Activated CD4-positive, alpha-beta T cell treated with anti-CD3 and anti-CD28 coated beads, Interleukin-2, amount 50 U/mL, for 24 hours (primary cell): ENCODE results near the gene MMP27.

Experiments used
- DNase-seq, 2 donors: peaks; one replicate each; pipeline ENCODE4 v3.0.0-alpha.2; 2020; ENCODE audit warnings: low read depth in 1 of 2, low spot score in 1 of 2

MMP27 gene

DNA sequence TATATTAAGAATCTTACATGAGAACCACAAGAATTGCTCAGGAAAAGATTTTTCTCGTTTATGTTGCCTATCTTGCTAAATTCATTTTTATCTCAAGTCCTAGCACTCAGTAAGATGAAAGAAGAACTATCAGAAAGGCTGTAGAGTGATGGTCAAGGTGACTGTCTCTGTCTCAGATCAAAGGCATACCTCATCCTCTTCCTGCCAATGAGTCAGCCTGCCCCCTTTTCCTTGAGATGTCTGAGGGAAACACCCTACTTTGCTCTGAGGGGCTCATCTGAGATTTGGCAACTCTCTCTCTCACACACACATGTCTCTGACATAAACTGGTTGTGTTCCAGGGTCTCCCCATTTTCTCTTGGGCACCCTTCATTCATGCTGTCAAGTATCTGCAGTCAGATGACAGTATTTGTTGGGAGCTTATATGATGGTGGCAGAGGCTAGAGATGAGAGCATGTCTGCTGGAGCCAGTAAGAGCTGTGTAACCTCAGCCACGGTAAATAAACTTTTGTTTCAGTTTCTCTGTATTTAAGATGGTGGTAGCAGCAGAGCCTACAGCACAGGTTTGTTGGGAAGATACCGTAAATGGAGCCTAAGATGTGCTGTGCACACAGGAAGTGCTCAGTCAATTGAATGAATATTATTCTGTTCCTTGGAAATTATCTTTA is 1.6 kb downstream of the MMP27 start:
- no peak for DNase-seq

DNA sequence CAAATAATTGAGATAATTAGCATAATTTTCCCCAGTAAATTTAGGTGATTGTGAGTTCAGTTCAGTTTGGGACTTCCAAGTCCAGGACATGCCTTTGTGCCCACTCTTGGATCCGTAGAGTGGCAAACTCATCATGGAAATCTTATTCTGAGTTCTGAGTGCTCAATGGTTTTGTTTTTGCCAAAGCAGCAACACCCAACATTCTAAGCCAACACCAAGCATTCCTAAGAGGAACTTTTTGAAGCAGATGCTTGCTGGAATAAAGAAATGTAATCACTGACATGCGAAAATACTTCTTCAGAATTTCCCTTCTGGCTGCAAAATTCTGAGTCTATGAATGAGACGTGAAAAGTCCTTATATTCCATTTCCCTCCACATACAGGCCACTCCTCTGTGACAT is 10.4 kb downstream of the MMP27 start:
- no peak for DNase-seq

DNA sequence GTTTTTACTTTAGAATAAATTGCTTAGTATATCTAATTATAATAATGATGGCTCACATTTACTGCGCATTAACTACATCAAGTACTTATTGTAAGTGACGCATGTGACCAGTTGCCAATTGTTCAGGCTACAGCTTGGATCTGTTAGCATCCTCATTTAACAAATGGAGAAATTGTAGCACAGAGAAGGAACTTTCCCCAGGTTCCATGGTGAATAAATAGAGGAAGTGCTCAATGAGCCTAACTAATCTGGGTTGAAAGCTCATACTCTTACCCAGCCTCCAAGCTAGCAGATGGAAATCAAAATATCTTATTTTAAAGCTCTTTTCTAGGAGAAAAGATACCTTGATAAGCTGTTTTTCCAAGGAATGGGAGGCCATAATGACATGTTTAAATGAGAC is 19.8 kb downstream of the MMP27 start:
- no peak for DNase-seq

DNA sequence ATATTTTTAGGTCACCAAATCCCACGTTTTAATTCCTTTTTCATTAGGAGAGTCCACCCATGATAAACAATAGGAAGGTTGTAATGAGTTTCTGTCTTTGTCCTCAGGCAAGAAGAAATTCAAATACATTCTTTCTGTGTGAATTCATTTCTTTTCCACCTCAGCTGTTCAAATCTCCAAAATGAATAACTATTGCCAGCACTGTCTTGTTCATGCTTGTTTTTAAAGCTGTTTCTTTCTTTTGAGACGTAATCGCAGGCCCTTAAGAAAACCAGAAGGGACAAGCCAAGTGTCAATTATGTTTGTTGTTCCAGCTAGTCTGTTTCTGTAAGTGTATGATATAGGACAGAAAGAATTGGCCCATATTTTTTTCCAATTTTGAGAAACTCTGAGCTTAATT is 20.2 kb downstream of the MMP27 start:
- DNase-seq = no peak

DNA sequence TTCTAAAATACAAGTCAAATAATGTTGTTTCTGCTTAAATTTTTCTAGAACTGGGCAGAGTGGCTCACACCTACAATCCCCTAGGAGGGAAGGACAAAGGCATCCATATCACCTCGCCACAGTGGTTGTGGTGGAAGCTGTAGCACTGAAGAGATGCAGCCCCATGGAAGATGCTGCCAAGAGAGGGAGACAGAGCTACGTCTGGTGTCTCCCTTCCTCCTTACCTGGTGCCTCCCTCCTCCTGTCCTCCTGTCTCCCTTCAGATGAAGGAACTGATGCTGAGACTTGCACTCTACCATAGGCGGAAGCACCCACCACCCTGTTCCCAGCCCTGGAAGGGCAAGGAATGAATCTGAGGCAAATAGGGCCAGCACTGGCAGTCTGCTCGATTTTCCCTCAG is 22.3 kb downstream of the MMP27 start:
- no peak for DNase-seq

DNA sequence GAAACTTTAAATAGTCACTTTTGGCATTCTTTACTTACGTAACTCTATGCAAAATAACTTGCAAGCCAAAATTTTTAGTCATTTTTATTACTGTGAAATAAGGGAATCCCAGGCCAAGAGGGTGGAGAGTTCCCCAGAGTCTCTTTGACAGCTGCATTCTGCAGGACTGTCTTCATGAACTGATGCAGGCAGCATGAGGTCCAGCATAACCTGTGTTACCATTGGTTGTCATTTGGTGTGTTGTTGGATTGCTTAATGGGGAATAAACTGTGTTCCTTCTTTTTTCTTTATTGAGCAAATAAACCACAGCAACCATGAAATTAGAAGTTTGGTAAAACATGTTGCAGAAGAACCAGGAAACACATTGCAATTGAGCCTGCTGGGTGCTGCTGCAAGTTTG is 24.6 kb downstream of the MMP27 start:
- no peak for DNase-seq

DNA sequence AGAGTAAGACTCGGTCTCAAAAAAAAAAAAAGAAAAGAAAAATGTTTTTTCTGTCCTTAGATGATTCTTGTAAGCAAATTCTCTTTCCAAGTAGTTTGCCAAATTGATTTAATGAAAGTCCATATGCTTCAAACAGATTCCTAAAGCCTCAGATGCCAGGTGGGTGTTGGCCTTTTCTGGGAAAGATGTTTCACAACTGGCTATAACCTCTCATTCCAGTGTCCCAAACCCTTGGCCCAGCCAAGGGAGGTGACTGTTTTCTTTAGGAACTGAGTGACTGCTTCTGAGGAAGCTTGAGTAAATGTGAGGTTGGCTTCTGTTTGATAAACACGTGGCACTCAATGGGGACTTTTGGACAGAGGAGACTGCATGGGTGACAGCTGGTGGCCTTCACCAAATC is 27.5 kb downstream of the MMP27 start:
- no peak for DNase-seq

DNA sequence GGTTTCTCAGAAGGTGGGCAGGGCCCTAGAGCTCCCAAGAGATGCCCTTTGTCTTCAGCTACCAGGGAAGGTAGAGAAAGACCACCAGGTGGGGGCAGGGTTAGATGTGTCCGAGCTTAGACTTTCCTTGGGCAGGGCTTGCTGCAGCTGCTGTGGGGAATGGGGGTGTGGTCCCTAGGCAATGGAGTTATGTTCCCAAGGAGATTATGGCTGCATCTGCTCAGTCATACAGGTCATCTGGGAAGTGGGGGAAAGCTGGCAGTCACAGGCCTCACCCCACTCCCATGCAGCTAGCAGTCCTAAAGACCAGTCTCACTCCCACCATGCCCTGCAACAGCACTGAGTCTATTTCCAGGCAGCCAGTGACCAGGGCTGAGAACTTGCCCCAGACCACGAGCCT is 29.5 kb downstream of the MMP27 start:
- DNase-seq = no peak

DNA sequence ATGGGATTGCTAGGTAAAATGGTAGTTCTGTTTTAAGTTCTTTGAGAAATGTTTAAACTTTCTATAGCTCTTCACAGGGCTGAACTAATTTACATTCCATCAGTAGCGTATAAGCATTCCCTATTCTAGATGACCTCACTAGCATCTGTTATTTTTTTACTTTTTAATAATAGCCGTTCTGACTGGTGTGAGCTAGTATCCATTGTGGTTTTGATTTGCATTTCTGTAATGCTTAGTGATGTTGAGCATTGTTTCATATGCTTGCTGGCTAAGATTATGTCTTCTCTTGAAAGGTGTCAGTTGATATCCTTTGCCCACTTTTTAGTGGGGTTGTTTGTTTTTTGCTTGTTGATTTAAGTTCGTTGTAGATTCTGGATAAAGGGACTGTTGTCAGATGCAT is 35.9 kb downstream of the MMP27 start:
- DNase-seq = no peak

DNA sequence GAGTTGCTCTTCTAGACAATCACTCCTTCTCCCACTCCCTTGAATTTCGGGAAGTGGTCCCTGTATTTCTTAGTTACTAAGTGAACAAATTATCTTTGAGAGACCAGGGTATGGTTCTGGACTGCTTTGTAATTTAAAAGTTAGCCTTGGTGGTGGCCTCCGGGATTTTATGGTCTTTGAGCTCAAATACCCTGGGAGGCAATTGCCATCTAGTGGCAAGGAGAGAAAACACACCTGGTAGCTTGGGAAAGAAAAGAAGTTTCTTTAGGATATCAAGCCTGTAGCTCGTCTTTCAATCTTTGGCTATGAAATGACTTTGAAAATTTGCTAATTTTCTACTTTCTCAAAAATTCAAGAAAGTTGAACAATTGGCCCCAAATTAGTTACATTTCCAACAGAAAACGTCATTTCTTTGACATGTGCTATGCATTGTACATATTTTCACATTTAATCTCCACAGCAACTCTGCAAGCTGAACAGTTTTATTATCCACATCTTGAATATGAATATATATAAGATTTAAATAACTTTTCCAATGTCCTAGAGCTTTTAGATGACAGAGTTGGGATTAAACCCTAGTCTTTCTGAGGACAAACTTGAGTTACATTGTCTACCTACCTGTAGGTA is 39.1 kb downstream of the MMP27 start:
- DNase-seq = peak in 1 of 2 donors; percentile 21

DNA sequence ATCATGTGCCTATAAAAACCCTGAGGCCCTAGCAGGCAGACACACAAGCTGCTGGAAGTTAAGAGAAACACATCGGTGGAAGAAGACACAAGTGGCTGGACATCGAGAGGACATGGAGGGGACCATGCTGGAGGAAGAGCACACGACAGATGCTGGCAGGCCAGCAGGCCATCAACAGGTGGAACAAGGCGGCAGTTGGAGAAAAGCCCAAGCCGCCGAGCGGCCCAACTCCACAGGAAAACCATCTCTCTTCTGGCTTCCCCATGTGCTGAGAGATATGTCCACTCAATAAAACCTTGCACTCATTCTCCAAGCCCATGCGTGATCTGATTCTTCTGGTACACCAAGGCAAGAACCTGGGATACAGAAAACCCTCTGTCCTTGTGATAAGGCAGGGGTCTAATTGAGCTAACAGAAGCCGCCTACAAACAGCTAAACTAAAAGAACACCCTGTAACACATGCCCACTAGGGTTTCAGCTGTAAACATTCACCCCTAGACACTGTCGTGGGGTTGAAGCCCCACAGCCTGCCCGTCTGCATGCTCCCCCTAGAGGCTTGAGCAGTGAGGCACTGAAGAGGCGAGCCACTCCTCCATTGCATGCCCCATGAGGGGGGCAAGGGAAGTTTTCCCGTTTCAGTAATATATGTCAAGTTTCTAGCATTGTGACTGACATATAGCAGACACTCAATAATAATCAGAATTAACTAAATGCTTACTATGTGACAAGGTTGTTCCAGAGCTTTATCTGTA is 41.4 kb downstream of the MMP27 start:
- DNase-seq = no peak

DNA sequence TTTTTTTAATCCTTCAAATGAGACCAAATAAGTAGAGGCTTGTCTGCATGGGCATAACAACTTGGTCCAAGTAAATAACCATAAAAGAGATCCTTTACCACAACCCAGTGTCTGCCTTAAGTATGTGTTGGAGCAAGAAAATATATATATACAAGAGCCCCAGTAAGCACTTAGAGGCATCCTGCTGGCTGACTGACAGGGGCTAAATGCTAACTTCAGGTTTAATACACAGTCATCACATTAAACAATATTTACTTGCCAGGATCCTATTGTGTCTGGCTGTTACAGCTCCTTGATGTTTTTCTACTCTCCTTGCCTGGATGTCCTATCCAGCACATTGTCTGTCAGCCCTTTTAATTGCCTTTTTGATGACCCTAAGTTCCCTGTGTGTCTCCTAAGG is 43.0 kb downstream of the MMP27 start:
- DNase-seq = no peak

DNA sequence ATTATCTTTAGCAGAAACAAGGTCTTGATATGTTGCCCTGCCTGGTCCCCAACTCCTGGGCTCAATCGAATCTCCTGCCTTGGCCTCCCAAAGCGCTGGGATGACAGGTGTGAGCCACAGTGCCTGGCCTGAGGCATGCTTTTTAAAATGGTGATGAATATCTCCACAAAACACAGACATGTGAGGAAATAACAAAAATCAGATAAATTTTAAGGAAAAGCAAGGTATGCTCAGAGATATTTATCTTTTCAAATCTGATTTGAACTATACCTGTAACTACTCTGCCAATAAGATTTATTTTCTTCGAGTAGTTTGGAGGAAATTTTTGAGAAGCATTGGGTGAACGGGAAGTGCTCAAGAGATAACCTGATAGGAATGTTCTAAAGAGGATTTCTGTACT is 44.5 kb downstream of the MMP27 start:
- no peak for DNase-seq

DNA sequence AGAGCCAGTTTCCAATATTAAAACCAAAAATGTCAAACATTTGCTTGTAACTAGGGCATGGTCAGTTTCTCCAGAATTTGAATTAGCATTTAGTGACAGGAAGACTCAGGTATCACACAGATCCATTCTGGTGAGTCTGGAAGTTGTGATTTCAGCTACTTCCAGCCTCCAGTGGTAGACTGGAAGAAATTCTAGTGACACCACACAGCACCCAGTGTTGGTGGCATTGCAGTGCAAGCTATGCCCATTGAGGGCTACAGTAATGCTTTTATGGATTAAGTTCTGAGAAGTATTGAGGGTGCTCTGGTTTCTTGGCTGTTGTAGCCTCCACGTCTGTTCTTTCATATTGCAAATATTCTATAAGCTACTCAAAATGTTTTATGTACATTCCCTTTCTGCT is 49.0 kb downstream of the MMP27 start:
- no peak for DNase-seq

DNA sequence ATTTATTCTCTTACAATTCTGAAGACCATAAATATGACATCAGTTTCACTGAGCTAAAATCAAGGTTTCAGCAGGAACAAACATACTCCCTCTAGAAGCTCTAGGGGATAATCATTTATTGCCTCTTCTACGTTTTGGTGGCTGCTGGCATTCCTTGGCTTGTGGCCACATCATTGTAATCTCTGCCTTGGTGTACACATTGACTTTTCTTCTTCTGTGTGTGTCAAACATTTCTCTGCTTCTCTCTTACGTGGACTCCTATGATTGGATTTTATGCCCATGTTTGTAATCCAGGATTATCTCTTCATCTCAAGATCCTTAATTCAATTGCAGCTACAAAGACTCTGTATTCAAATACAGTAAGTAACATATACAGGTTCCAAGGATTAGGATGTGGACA is 50.0 kb downstream of the MMP27 start:
- DNase-seq = no peak

DNA sequence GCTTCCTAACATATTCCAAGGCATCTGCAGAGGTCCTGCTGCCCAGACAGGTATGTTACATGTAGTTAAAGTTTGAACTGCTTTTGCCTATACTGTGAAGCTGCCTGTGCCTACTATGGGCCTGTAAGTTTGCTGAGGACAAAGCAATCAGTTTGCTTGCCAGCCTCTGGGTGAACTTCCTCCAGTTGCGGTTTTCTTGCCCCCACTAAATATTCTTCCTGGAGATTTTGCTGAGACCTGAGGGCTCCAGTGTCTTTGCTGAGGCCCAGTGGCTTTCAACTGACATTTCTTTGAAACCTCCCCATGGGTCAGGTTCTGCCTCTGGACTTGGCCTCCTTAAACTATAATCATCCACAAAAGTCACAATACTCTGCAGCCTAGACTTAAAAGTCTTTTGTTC is 50.8 kb downstream of the MMP27 start:
- no peak for DNase-seq

DNA sequence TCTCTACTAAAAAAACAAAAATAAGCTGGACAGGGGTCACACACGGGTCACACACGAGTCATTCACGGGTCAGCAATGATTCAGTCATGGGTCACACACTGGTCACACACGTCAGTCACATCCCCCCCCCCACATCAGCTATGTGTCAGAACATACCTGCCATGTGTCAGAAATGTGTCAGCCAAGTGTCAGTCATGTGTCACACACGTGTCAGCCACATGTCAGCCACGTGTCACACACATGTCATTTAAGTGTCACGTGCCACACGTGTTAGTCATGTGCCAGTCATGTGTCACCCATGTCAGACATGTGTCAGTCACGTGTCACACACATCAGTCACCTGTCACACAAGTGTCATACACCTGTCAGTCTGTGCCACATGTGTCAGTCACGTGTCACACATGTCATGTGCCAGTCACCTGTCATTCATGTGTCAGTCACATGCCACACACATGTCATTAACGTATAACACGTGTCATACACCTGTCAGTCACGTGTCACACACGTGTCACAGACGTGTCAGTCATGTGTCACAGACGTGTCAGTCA is 51.8 kb downstream of the MMP27 start:
- no peak for DNase-seq

DNA sequence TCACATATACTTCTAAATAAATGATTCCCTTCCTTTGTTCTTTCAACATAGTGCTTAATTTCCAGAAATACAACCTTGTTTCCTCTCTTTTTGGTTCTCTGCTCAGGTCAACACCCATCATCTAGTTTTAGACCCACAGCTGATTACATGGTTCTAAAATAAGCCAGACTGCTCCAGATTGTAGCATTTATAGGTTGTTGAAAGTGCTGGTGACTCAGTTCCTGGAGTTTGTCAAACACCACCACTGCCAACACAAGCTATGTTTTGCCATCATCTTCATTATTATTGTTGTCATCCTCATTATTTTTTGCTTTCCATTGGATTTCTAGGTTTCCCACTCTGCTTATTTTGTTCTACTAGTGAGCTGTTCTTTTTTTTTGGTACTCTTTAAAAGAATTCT is 58.1 kb downstream of the MMP27 start:
- no peak for DNase-seq

DNA sequence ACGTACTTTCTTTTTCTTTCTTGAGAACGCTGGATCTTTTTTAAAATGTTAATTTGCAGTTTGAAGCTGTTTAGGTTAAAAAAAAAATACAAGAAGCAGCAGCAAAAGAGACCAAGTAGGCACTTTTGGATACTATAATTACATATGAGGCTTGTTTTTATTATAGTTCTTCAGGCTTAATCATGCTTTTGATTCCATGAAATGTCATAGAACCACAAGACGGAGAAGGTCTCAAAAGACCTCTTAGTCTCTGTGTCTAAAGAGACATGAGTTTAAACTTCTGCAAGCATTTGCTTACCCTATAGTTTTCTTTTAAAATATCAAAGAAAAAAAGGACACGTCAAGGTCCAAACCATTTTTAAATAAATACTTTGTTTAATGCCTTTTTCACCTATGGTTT is 61.6 kb downstream of the MMP27 start:
- no peak for DNase-seq
